Sigmoid colon (tissue), 7 donors: ENCODE measurements around the gene AP1S3. TPM values are rescaled to one million over a fixed set of nuclear protein-coding genes. Genes with fewer than 3 reads are reported as not detected.

Experiments used
- DNase-seq: peaks from one replicate; pipeline ENCODE4 v3.0.0-alpha.2; 2019
- H3K27ac ChIP-seq, 4 donors: fragments of 200-600 bp; sonication (generic); one replicate each; pipeline ENCODE4 v1.5.1; 2016 to 2019; ENCODE audit warnings: mild to moderate bottlenecking in 1 of 4
- H3K27me3 ChIP-seq, 3 donors: fragments of 200-600 bp; sonication (generic); one replicate each; pipeline ENCODE4 v1.5.1; 2019; ENCODE audit warnings: mild to moderate bottlenecking in 1 of 3
- H3K36me3 ChIP-seq, 4 donors: fragments of 200-600 bp; sonication (generic); one replicate each; pipeline ENCODE4 v1.5.1; 2016 to 2019
- H3K4me1 ChIP-seq, 4 donors: fragments of 200-600 bp; sonication (generic); one replicate each; pipeline ENCODE4 v1.5.1; 2017 to 2019
- H3K4me3 ChIP-seq, 4 donors: fragments of 200-600 bp; sonication (generic); one replicate each; pipeline ENCODE4 v1.5.1; 2017 to 2019; ENCODE audit warnings: mild to moderate bottlenecking in 2 of 4, moderate library complexity in 1 of 4
- H3K9me3 ChIP-seq, 4 donors: fragments of 200-600 bp in 3 of 4; sonication (generic) in 3 of 4; one replicate each; pipeline versions ENCODE4 v1.5.1 to v1.6.1; 2013 to 2019
- EP300 ChIP-seq, 4 donors: sonication (generic); formaldehyde crosslinking; IDR thresholded peaks; one replicate each; pipeline ENCODE4 v1.6.1; 2017; ENCODE audit warnings: antibody characterized with exemption in 4 of 4
- POLR2A ChIP-seq, 2 donors: fragments of 450-650 bp; IDR thresholded peaks; one replicate each; pipeline ENCODE4 v1.6.1; 2016; ENCODE audit warnings: antibody characterized with exemption in 2 of 2, mild to moderate bottlenecking in 2 of 2, moderate library complexity in 2 of 2
- POLR2AphosphoS5 ChIP-seq, 4 donors: sonication (generic); formaldehyde crosslinking; IDR thresholded peaks; one replicate each; pipeline ENCODE4 v1.6.1; 2017; ENCODE audit warnings: antibody characterized with exemption in 4 of 4
- WGBS, 2 donors: extraction: QIAGEN DNeasy Blood & Tissue Kit; methylation state at CpG; one replicate each; pipeline ENCODE4 v1.1.7; 2013; 5-methylcytosine and 5-hydroxymethylcytosine counted together
- intact Hi-C: fragments of 100-400 bp; cut with DNase I; formaldehyde crosslinking; loops from one replicate; pipeline ENCODE4 v1.15.1; 2023
- polyA plus RNA-seq, 3 donors: library from polyadenylated mRNA; stranded (reverse); fragments of 200-250 nt; gene quantifications; one replicate each; pipeline ENCODE4 v1.2.3, GENCODE V29; 2013
- total RNA-seq, 4 donors: library from RNA; depleted of rRNA; stranded (reverse); fragments of >200 nt; gene quantifications; one replicate each; pipeline ENCODE4 v1.1.0, GENCODE V29; 2016
- TF ChIP-seq, protein P1 (sequence below), 4 experiments: fragments of 450-650 bp in 3 of 4; fragments of 200-600 bp in 1 of 4; IDR thresholded peaks; one replicate each; pipeline ENCODE4 v1.5.1; 2016 to 2019; ENCODE audit warnings: antibody characterized with exemption in 4 of 4, mild to moderate bottlenecking in 3 of 4, moderate library complexity in 2 of 4
- donor health status: healthy with polysubstance abuse.
- donor health status: Bipolar disorder and iron deficiency.
- donor health status: healthy.

The AP1S3 gene
- total and polyA plus RNA-seq, 7 donors, result 0.14 to 7.2 (median 3.0) TPM; not detected in 2

- Histone ChIP-seq H3K27me3 (no peaks in the 10 kb centered on the region), H3K9me3 (no peaks in the 10 kb centered on the region), H3K4me3 (no peak overlapping the region), H3K27ac (no peak overlapping the region), H3K4me1 (peaks cover 0 to 17% (median 12%) of the 10 kb centered on the region in 4 donors), H3K36me3 (no peaks in the 10 kb centered on the region)
- intact Hi-C loops, result no loop called here
- WGBS, 2 donors, result 52 to 56% methylated on average over 7 of the region's 7 CpGs
- DNase-seq, result no peak
- TF ChIP-seq POLR2AphosphoS5 (IDR thresholded peaks at IDR 0.05) (no peak), POLR2A (IDR thresholded peaks at IDR 0.05) (no peak), EP300 (IDR thresholded peaks at IDR 0.05) (no peak)
- TF ChIP-seq, protein P1, sequence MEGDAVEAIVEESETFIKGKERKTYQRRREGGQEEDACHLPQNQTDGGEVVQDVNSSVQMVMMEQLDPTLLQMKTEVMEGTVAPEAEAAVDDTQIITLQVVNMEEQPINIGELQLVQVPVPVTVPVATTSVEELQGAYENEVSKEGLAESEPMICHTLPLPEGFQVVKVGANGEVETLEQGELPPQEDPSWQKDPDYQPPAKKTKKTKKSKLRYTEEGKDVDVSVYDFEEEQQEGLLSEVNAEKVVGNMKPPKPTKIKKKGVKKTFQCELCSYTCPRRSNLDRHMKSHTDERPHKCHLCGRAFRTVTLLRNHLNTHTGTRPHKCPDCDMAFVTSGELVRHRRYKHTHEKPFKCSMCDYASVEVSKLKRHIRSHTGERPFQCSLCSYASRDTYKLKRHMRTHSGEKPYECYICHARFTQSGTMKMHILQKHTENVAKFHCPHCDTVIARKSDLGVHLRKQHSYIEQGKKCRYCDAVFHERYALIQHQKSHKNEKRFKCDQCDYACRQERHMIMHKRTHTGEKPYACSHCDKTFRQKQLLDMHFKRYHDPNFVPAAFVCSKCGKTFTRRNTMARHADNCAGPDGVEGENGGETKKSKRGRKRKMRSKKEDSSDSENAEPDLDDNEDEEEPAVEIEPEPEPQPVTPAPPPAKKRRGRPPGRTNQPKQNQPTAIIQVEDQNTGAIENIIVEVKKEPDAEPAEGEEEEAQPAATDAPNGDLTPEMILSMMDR (IDR thresholded peaks at IDR 0.05), result no peak
Measured at GRCh38 chr2:223727562-223727961, 109.8 kb downstream of the AP1S3 start.

GRCh38 chr2:223725986-223726970 is 111.1 kb downstream of the AP1S3 start:
- no peak overlapping the region for H3K4me3 ChIP-seq
- no peaks in the 10 kb centered on the region for H3K9me3 ChIP-seq
- no peaks in the 10 kb centered on the region for H3K27me3 ChIP-seq
- peak overlapping the region; percentile 49 to 67 (median 58) for H3K27ac ChIP-seq
- H3K36me3 ChIP-seq, result no peaks in the 10 kb centered on the region
- no peak for DNase-seq
- WGBS, 2 donors, result 92 to 93% methylated on average over 8 of the region's 8 CpGs
- H3K4me1 ChIP-seq, result peaks cover 0 to 17% (median 12%) of the 10 kb centered on the region in 4 donors
- intact Hi-C loops, result no loop called here
- no peak for TF ChIP-seq POLR2A (IDR thresholded peaks at IDR 0.05)
- TF ChIP-seq, protein P1 (IDR thresholded peaks at IDR 0.05), result no peak
- TF ChIP-seq EP300 (IDR thresholded peaks at IDR 0.05), result no peak
- no peak for TF ChIP-seq POLR2AphosphoS5 (IDR thresholded peaks at IDR 0.05)

- no peaks in the 10 kb centered on the region for H3K36me3 ChIP-seq
- H3K27ac ChIP-seq, result peak overlapping the region; percentile 49 to 67 (median 58)
- no peak overlapping the region for H3K4me3 ChIP-seq
- peak in 1 of 4 donors; percentile 57 for TF ChIP-seq POLR2AphosphoS5 (IDR thresholded peaks at IDR 0.05)
- TF ChIP-seq, protein P1 (IDR thresholded peaks at IDR 0.05), result no peak
- H3K27me3 ChIP-seq, result no peaks in the 10 kb centered on the region
- DNase-seq, result peak; percentile 81
- H3K4me1 ChIP-seq, result peaks cover 0 to 17% (median 12%) of the 10 kb centered on the region in 4 donors
- WGBS, 2 donors, result 50 to 51% methylated on average over 5 of the region's 5 CpGs
- intact Hi-C loops, result no loop called here
- no peaks in the 10 kb centered on the region for H3K9me3 ChIP-seq
Measured at GRCh38 chr2:223725494-223725893, 111.9 kb downstream of the AP1S3 start.

- Histone ChIP-seq H3K9me3 (no peaks in the 10 kb centered on the region), H3K27ac (peak overlapping the region; percentile 49 to 67 (median 58)), H3K27me3 (no peaks in the 10 kb centered on the region), H3K4me3 (no peak overlapping the region), H3K36me3 (no peaks in the 10 kb centered on the region), H3K4me1 (peaks cover 0 to 17% (median 12%) of the 10 kb centered on the region in 4 donors)
- 89 to 90% methylated on average over 4 of the region's 4 CpGs for WGBS, 2 donors
- DNase-seq, result no peak
- no peak for TF ChIP-seq EP300 (IDR thresholded peaks at IDR 0.05)
- TF ChIP-seq POLR2A (IDR thresholded peaks at IDR 0.05), result no peak
- TF ChIP-seq, protein P1 (IDR thresholded peaks at IDR 0.05), result no peak
- no peak for TF ChIP-seq POLR2AphosphoS5 (IDR thresholded peaks at IDR 0.05)
- intact Hi-C loops, result no loop called here
Measured at GRCh38 chr2:223724861-223725260, 112.5 kb downstream of the AP1S3 start.
